ENCODE data around the gene FMNL1. TPM values are rescaled to one million over a fixed set of nuclear protein-coding genes. Genes with fewer than 3 reads are reported as not detected.

FMNL1 gene
- polyA plus RNA-seq, 1 donor (not counting 4 experiments of a cell fraction or from before 2014, with no cell fraction given) = 0.46 TPM

DNA sequence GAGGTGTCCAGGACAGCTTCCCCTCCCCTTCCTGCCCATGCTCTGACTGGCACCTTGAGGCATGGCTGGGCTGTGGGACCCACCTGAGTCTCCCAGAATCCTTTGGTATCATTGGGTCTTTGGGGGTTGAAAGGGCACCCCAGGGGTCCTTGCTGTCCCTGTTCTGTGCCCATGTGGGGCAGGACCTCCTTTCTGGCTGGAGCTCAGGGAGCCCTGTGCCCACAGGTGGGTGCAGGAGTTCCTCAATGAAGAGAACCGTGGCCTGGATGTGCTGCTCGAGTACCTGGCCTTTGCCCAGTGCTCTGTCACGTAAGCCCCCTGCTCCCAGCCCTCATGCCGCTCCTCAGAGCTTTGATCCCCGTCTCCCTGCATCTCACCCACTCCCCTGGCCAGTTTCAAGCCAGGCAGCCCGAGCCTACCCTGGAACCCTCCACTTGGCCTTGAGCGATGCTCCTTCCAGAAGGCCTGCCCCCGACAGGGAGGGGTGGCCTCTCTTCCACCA, 11.8 kb downstream of the FMNL1 start:
- dilution Hi-C loops (cut with MboI; ENCODE audit: extremely low pct_ligation_motif_present, low sequenced_read_pairs) = no loop called here
- H3K36me3 ChIP-seq (ENCODE audit: control insufficient read depth in 2 of 2, extremely low read depth in 1 of 2, insufficient read depth in 2 of 2, low read length in 2 of 2) = no peaks in the 10 kb centered on the region
- H3K27me3 ChIP-seq (ENCODE audit: control insufficient read depth, extremely low read depth, insufficient read depth, low read length) = peaks cover 9% of the 10 kb centered on the region
- no peak overlapping the region for H3K27ac ChIP-seq (ENCODE audit: control insufficient read depth, insufficient read depth, low read length)
- H3K4me2 ChIP-seq (ENCODE audit: control insufficient read depth, extremely low read depth, insufficient read depth, low read depth, low read length) = no peak overlapping the region
- no peak for FAIRE-seq
- DNase-seq (ENCODE audit: low read depth, low spot score) = no peak
- H3K9me3 ChIP-seq (ENCODE audit: control insufficient read depth, low read depth, low read length) = no peaks in the 10 kb centered on the region
- H3K4me1 ChIP-seq (ENCODE audit: control insufficient read depth, extremely low read depth, insufficient read depth, low read length) = peaks cover 17% of the 10 kb centered on the region
- no peak overlapping the region for H2AFZ ChIP-seq (ENCODE audit: control insufficient read depth, low read length)
- H3K9ac ChIP-seq (ENCODE audit: control insufficient read depth, extremely low read depth, insufficient read depth, low read length) = no peak overlapping the region
- TF ChIP-seq EZH2 (IDR thresholded peaks at IDR 0.05; ENCODE audit: low read length) = no peak
- TF ChIP-seq, protein P1, sequence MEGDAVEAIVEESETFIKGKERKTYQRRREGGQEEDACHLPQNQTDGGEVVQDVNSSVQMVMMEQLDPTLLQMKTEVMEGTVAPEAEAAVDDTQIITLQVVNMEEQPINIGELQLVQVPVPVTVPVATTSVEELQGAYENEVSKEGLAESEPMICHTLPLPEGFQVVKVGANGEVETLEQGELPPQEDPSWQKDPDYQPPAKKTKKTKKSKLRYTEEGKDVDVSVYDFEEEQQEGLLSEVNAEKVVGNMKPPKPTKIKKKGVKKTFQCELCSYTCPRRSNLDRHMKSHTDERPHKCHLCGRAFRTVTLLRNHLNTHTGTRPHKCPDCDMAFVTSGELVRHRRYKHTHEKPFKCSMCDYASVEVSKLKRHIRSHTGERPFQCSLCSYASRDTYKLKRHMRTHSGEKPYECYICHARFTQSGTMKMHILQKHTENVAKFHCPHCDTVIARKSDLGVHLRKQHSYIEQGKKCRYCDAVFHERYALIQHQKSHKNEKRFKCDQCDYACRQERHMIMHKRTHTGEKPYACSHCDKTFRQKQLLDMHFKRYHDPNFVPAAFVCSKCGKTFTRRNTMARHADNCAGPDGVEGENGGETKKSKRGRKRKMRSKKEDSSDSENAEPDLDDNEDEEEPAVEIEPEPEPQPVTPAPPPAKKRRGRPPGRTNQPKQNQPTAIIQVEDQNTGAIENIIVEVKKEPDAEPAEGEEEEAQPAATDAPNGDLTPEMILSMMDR (optimal IDR thresholded peaks at IDR 0.05 in 1 of 3, IDR thresholded peaks at IDR 0.05 in 1 of 3, conservative IDR thresholded peaks at IDR 0.05 in 1 of 3; ENCODE audit: extremely low read depth in 1 of 3, insufficient read depth in 2 of 3, low read length in 3 of 3) = no peak
- no peaks in the 10 kb centered on the region for H4K20me1 ChIP-seq (ENCODE audit: control insufficient read depth, extremely low read depth, insufficient read depth, low read length)
- no peaks in the 10 kb centered on the region for H3K79me2 ChIP-seq (ENCODE audit: control insufficient read depth, insufficient read depth, low read length)
- no peaks in the 10 kb centered on the region for H3K9me1 ChIP-seq (ENCODE audit: control insufficient read depth, extremely low read depth, insufficient read depth, low read length)
- no peak overlapping the region for H3K4me3 ChIP-seq (ENCODE audit: control insufficient read depth in 2 of 3, extremely low read depth in 1 of 3, insufficient read depth in 2 of 3, low read depth in 1 of 3, low read length in 3 of 3)

DNA sequence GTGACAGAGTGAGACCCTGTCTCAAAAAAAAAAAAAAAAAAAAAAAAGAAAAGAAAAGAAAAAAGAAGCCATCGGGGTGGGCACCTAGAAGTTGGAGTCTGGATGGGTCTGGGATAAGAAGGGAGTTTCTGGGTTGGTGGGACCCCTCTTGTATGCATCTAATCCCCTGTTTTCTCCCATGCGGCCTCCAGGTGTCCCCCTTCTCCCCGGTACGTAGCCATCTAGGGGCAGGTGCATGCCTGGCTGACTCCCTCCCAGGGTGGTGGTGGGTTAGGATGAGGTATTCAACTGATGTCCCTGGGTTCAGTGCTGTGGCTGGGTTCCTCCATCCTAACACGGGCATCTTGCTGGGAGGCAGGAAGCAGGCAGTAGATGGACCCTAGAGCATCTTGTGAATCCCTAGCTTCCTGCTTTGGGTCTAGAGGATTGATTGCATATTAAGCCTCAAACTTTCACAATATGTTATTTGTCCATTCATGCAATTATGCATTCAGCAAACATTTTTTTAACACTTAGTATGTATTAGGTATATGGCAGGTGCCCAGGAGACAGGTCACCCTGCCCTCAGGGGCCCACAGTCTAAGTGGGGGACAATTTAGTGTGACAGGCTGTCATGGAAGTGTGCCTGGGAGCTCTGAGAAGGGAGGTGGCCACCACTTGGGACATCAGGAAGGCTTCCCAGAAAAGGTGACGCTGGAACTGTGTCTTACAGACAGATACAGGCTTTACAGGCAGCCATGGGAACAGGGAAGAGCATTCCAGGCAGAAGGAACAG, 13.1 kb downstream of the FMNL1 start:
- Histone ChIP-seq H2AFZ (ENCODE audit: control insufficient read depth, low read length) (no peak overlapping the region), H3K79me2 (ENCODE audit: control insufficient read depth, insufficient read depth, low read length) (no peaks in the 10 kb centered on the region), H3K9ac (ENCODE audit: control insufficient read depth, extremely low read depth, insufficient read depth, low read length) (no peak overlapping the region), H3K4me2 (ENCODE audit: control insufficient read depth, extremely low read depth, insufficient read depth, low read depth, low read length) (no peak overlapping the region), H3K4me3 (ENCODE audit: control insufficient read depth in 2 of 3, extremely low read depth in 1 of 3, insufficient read depth in 2 of 3, low read depth in 1 of 3, low read length in 3 of 3) (no peak overlapping the region), H3K36me3 (ENCODE audit: control insufficient read depth in 2 of 2, extremely low read depth in 1 of 2, insufficient read depth in 2 of 2, low read length in 2 of 2) (no peaks in the 10 kb centered on the region), H3K27ac (ENCODE audit: control insufficient read depth, insufficient read depth, low read length) (no peak overlapping the region), H3K4me1 (ENCODE audit: control insufficient read depth, extremely low read depth, insufficient read depth, low read length) (peaks cover 6% of the 10 kb centered on the region), H3K9me3 (ENCODE audit: control insufficient read depth, low read depth, low read length) (no peaks in the 10 kb centered on the region), H3K9me1 (ENCODE audit: control insufficient read depth, extremely low read depth, insufficient read depth, low read length) (no peaks in the 10 kb centered on the region), H3K27me3 (ENCODE audit: control insufficient read depth, extremely low read depth, insufficient read depth, low read length) (peaks cover 9% of the 10 kb centered on the region), H4K20me1 (ENCODE audit: control insufficient read depth, extremely low read depth, insufficient read depth, low read length) (no peaks in the 10 kb centered on the region)
- DNase-seq (ENCODE audit: low read depth, low spot score) (no peak), FAIRE-seq (no peak)
- dilution Hi-C loops (cut with MboI; ENCODE audit: extremely low pct_ligation_motif_present, low sequenced_read_pairs) = no loop called here
- TF ChIP-seq, protein P1 (optimal IDR thresholded peaks at IDR 0.05 in 1 of 3, IDR thresholded peaks at IDR 0.05 in 1 of 3, conservative IDR thresholded peaks at IDR 0.05 in 1 of 3; ENCODE audit: extremely low read depth in 1 of 3, insufficient read depth in 2 of 3, low read length in 3 of 3) = peak; percentile 6 to 45 (median 33)
- no peak for TF ChIP-seq EZH2 (IDR thresholded peaks at IDR 0.05; ENCODE audit: low read length)
